Activated gamma-delta T cell (primary cell): ENCODE data around the gene CUX1.
A peak's percentile ranks its signal among the peaks of the same experiment; 100 is the strongest.
"Not testable (repeated sequence)": the region's sequence is repeated elsewhere in the genome, so short reads cannot be mapped to it uniquely, and the experiment has no call there.

Source experiments
- DNase-seq: peaks from one replicate; lab custom pipeline; 2025; lab: John Stamatoyannopoulos, UW

CUX1 gene

DNA sequence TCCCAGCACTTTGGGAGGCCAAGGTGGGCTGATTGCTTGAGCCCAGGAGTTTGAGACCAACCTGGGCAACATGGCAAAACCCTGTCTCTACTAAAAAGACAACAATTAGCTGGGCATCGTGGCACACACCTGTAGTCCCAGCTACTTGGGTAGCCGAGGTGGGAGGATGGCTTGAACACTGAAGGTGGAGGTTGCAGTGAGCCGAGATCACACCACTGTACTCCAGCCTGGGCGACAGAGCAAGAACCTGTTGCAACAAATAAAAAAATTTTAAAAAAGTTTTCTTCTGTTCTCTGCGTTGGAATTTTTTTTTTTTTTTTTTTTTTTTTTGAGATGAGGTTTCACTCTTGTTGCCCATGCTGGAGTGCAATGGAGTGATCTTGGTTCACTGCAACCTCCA is 34.9 kb downstream of the CUX1 start:
- not testable (repeated sequence) for DNase-seq

- no peak for DNase-seq
These were observed 36.3 kb downstream of the CUX1 start for GRCh38 chr7:101853684-101854083.

DNA sequence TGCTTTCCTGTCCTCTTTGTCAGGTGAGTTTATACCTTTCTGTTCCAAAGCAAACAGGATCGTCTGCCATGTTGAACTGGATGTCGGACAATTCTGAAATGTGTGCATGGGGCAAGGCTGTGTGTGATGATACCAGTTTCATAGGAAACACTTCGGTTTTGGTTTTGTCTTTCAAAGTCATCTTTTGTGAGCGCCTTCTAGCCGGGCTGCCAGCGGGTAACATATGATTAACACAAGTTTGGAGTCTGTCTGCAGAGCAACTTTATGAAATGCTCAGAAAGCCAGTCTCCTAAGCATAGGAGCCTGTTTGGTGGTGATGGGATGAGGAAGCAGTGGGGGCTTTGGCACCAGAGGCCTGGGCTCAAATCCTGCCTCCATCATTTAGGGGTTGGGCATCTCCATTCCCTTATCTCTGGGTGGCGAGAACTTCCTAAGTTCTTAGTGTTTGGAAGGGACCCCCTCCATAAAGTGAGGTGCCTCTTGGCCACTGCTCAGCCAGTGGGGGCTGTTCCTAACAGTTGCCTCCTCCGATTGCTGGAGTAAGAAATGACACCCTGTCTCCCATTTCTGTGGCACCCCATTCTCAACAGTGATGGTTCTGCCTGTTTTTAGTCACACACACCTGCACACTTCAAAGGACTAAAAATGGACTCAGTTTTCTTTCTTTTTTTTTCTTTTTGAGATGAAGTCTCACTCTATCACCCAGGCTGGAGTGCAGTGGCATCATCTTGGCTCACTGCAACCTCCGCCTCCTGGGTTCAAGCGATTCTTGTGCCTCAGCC is 36.8 kb downstream of the CUX1 start:
- no peak for DNase-seq

DNA sequence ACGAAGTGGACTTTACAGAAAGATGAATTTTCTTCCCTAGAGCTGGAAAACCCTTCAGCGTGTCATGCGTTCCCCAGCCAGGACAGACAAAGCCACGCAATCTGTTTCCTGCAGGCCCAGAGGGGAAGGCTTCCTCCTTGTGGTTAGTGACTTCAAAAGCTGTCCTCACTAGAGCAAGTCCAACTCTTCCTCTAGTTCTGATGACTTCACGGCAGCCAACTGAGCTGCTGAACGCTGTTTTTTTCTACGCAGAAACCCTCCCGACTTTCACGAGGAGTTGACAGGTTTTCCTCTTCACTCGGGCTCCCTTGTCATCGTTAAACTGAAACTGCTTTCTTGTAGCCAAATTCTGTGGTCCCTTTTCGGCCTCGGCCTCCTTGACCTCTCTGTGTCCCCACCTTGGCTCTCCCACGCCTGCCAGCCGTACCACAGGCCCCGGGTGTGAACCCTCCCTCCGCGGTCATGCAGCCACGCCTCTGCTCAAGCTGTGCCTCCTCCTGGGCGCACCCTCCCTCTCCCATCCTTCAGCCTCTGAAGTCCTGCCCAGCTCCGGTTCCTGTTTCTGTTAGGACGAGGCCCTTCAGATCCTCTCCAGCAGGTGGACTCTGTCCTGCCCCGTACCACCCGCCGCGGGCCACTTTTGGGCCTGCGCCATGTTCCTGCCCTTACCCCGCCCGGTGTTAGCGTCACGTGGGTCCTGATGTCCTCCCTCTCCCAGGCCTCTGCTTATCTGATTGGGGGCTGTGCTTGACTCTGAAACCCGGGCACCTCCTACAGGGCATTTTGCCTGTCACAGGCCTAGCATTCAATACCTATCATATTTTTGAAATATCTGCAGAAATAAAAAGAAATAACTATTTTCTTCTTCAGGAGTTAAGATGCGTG is 39.3 kb downstream of the CUX1 start:
- DNase-seq = peak; percentile 72

- no peak for DNase-seq
These were observed 40.0 kb downstream of the CUX1 start for GRCh38 chr7:101857358-101857811.

- no peak for DNase-seq
These were observed 41.3 kb downstream of the CUX1 start for GRCh38 chr7:101858437-101859385.

DNA sequence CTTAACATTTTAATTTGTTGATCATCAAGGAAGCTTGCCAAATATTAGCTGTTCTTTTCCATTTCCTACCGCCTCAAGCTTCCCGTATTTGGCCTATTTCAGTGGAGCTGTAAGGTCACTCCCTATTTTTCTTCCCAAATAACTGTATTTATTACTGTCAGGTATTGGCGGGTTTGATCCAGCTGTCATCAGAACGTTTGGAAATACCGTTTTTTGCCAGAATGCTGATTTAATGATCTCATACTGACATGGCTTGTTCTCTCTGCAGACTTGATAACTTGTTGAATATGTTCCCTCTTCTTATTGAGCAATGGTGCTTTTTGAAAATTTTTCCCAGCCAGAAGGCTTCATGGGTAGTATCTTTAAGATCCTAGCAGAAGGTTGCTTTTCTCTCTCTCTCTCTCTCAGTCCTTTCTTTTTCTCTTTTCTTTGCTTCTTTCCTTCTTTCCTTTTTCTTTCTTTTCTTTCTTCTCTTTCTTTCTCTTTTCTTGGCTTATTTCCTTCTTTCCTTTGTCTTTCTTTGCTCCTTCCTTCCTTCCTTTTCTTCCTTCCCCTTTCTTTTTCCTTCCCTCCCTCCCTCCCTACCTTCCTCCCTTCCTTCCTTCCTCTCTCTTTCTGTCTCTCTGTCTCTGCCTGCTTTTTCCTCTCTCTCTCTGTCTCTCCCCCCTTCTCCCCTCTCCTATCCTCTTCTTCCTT is 42.1 kb downstream of the CUX1 start:
- DNase-seq = no peak

- no peak for DNase-seq
These were observed 43.1 kb downstream of the CUX1 start for GRCh38 chr7:101860316-101861217.

- no peak for DNase-seq
These were observed 43.9 kb downstream of the CUX1 start for GRCh38 chr7:101861218-101861775.

DNA sequence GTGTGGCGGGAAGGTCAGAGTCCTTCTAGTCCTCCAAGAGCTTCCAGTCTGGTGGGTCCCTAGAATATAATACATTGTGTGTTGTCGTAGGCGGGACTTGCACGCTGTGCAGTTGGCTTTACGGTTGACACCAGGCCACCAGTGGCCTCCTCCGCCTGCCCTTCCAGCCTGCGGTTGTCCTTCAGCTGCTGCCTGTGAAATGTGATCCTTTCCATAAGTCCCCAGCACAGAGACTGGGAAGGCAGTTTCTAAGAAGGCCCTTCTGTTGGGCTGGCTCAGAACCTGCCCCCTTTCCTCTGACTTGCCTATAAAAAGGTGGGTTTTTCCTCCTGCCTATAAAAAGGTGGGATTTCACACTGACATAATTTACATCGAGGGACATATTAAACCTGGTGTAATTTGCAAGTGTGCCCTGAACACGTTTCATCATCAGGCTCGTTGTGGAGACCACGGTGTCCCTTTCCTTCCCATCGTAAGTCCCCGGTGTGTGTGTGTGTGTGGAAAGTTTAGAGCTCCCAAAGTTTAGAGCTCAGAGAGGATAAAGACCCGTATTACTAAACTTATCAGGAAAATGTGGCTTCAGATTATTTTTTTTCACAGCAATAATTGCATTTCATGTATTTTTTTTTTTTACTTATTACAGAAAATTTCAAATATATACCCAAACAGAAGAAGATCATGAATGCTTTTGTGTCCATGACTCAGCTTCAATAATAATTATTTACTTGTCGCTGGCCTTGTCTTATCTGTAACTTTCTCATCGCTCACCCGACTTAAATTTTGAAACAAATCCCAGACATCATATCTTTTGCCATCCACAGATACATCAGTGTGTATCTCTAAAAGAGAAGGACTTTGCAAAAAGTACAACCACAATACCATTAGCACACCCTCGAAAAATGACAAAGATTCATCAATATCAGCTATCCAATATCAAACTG is 45.1 kb downstream of the CUX1 start:
- DNase-seq = no peak

- DNase-seq = no peak
These were observed 46.2 kb downstream of the CUX1 start for GRCh38 chr7:101863598-101863997.

DNA sequence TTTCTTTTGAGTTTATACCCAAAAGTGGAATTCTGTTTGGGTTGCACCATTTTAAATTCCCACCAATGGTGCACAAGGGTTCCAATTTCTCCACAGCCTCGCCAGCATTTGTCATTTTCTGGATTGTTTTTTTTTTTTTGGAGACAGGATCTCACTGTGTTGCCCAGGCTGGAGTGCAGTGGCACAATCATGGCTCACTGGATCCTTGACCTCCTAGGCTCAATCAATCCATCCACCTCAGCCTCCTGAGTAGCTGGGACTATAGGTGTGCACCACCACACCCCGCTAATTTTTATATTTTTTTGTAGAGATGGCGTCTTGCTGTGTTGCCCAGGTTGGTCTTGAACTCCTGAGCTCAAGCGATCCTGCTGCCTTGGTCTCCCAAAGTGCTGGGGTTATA is 46.6 kb downstream of the CUX1 start:
- DNase-seq = no peak

DNA sequence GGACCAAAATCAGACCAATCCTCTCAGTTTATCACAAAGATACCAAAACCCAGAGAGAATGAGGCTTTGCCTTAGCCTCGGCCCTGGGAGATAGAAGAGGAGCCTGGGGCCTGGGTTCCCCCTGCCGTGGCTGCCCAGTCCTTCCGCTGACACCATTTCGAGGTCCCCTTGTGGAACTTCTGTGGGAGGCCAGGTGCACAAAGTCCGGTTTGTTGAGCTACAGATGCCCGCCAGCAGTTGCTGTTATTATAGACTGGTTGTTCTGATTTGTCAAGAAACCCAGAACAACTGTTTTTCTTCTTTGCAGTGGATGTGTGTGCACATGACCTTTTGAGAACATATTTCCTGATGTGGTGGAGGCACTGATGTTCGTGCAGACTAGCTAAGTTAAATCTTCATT is 47.6 kb downstream of the CUX1 start:
- no peak for DNase-seq

DNA sequence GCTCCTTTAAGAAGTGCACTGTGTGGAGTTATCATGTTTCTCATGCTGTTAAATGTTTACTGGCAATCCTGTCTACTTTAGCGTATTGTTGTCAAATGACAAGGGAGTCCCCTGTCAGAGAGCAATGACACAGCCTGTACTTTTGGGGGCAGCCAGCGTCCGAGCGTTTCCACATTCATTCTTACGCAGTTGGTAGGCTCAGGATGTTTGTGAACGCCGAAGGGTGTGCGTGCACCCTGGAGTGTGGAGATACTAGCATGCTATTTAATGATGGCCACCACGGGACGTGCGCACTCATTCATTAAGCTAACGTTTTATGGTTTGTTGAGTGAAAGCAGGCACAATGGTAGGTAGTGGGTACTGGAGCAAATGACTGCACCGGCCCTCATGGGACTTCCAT is 48.0 kb downstream of the CUX1 start:
- no peak for DNase-seq

DNA sequence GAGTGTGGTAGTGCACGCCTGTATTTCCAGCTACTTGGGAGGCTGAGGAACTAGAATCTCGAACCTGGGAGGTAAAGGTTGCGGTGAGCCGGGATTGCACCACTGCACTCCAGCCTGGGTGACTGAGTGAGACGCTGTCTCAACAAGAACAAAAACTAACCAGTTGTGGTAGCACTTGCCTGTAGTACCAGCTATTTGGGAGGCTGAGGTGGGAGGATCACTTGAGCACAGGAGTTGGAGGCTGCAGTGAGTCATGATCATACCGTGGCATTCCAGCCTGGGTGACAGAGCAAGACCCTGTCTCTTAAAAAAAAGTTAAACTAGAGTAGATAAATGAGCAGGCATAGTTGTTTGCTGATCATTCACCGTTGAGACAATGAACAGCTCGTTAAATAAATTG is 48.9 kb downstream of the CUX1 start:
- no peak for DNase-seq

- no peak for DNase-seq
These were observed 49.8 kb downstream of the CUX1 start for GRCh38 chr7:101867265-101867664.

- not testable (repeated sequence) for DNase-seq
These were observed 50.3 kb downstream of the CUX1 start for GRCh38 chr7:101867681-101868080.

- DNase-seq = no peak
These were observed 50.9 kb downstream of the CUX1 start for GRCh38 chr7:101868191-101868950.
